PC-9 (cell line): ENCODE data around the gene CDX1. TPM values are rescaled to one million over a fixed set of nuclear protein-coding genes. Genes with fewer than 3 reads are reported as not detected.

Experiments used
- BruUV-seq: library from RNA; stranded (reverse); fragments of 400-500 nt; replicated peaks from 2 replicates; lab custom pipeline; 2021; lab: Mats Ljungman, UMichigan
- CTCF ChIA-PET: fragments of 300-600 bp; sonication (Branson Sonifier 250); formaldehyde crosslinking; loops from one replicate; lab custom pipeline; 2022; ENCODE audit warnings: antibody characterized with exemption; lab: Charles Lee
- POLR2A ChIA-PET: fragments of 300-600 bp; sonication (Branson Sonifier 250); formaldehyde crosslinking; loops from one replicate; lab custom pipeline; 2022; ENCODE audit warnings: antibody characterized with exemption; ENCODE audit not compliant: unreplicated experiment; lab: Charles Lee
- DNase-seq, 2 experiments: peaks; one replicate each; pipeline versions ENCODE4 v3.0.0 to v3.0.0-alpha.2; 2015 to 2022; ENCODE audit warnings: mixed read lengths in 1 of 2
- H2AFZ ChIP-seq: fragments of 200-600 bp; sonication (generic); 2 replicates; pipeline ENCODE4 v1.8.1; 2017; ENCODE audit warnings: antibody characterized with exemption
- H3F3A ChIP-seq: fragments of 200-600 bp; sonication (generic); 2 replicates; pipeline ENCODE4 v1.8.1; 2017; ENCODE audit warnings: antibody characterized with exemption, mild to moderate bottlenecking, low read depth; ENCODE audit not compliant: insufficient read depth
- H3K27ac ChIP-seq: fragments of 200-600 bp; sonication (generic); 2 replicates; pipeline ENCODE4 v1.6.1; 2016; ENCODE audit warnings: mixed run types
- H3K27me3 ChIP-seq: fragments of 200-600 bp; sonication (generic); 2 replicates; pipeline ENCODE4 v1.6.1; 2016; ENCODE audit warnings: low read depth, mixed run types; ENCODE audit not compliant: insufficient read depth
- H3K36me3 ChIP-seq: fragments of 200-600 bp; sonication (generic); 2 replicates; pipeline ENCODE4 v1.6.1; 2016; ENCODE audit warnings: low read depth, mixed run types
- H3K4me1 ChIP-seq: fragments of 200-600 bp; sonication (generic); replicated peaks from 2 replicates; pipeline ENCODE4 v1.6.1; 2016; ENCODE audit warnings: mixed run types; ENCODE audit not compliant: insufficient read depth
- H3K4me2 ChIP-seq: fragments of 200-600 bp; sonication (generic); 2 replicates; pipeline ENCODE4 v1.6.1; 2017; ENCODE audit warnings: mixed run types
- H3K4me3 ChIP-seq: fragments of 200-600 bp; sonication (generic); 2 replicates; pipeline ENCODE4 v1.6.1; 2016; ENCODE audit warnings: mixed run types
- H3K79me2 ChIP-seq: fragments of 200-600 bp; sonication (generic); 2 replicates; pipeline ENCODE4 v1.6.1; 2017; ENCODE audit warnings: low read depth, mixed run types
- H3K9me2 ChIP-seq: fragments of 200-600 bp; sonication (generic); 2 replicates; pipeline ENCODE4 v1.8.1; 2017; ENCODE audit warnings: mild to moderate bottlenecking; ENCODE audit not compliant: insufficient read depth
- H3K9me3 ChIP-seq: fragments of 200-600 bp; sonication (generic); 2 replicates; pipeline ENCODE4 v1.8.1; 2016; ENCODE audit warnings: low read depth; ENCODE audit not compliant: insufficient read depth
- H4K20me1 ChIP-seq: fragments of 200-600 bp; sonication (generic); 2 replicates; pipeline ENCODE4 v1.8.1; 2017; ENCODE audit not compliant: insufficient read depth
- CTCF ChIP-seq: fragments of 200-600 bp; sonication (generic); conservative IDR thresholded peaks from 2 replicates; pipeline ENCODE4 v1.6.1; 2017; ENCODE audit warnings: mixed run types, antibody characterized with exemption, mild to moderate bottlenecking, moderate library complexity
- EZH2 ChIP-seq: fragments of 200-600 bp; sonication (generic); IDR thresholded peaks from 2 replicates; pipeline ENCODE4 v1.8.0; 2017; ENCODE audit warnings: antibody characterized with exemption, low read depth
- intact Hi-C: fragments of 100-400 bp; cut with micrococcal nuclease; formaldehyde crosslinking; loops from one replicate; pipeline ENCODE4 v1.10.0; 2022; ENCODE audit not compliant: unreplicated experiment
- total RNA-seq: library from RNA; stranded (reverse); gene quantifications from 2 replicates; pipeline ENCODE4 v1.2.3, GENCODE V29; 2021

The CDX1 gene
- total RNA-seq, 1 experiment from 2014 or later = not detected

DNA sequence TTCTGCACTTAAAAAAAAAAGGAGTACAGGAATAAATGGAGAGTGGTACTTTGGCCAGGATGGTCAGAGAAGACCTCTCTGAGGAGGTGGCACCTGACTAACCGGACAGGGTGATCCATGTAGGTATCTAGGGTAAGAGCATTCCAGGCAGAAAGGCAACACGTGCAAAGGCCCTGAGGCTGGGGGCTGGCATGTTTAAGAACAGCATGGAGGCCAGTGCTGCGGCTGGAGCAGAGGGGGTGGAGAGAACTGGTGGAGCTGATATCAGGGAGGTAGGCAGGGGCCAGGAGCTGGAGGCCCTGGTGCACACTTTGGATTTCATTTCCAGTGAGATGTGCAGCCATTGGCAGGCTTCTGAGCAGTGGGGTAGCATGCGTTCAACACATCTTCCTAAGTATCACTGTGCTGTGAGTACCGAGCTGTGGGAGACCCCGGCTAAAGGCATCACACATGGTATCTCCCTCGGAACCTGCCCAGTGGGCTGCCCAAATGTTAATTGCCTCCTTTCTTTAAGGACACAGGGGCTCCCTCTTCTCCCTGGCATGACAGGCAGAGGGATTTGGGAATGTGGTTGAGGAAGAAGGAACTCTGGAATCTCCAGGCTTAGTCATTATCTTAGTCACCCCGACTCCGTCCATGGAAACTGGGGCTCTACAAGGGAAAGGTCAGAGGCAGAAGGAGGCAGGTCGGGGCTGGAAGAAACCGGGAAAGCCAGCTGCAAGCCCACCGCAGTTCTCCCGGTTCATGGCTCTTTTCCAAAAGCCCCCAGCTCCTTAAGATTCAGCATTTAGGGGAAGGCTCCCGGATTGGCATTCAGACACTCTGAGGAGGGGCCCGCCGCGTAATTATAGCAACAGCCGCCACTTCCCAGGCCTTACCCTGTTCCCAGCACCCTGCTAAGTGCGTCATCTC, 41.9 kb downstream of the CDX1 start:
- peak overlapping the region; percentile 29; the same call in 1 of the 2 replicates for H3K4me3 ChIP-seq
- peak overlapping the region; percentile 50 for H3K27ac ChIP-seq
- H3K27me3 ChIP-seq = no peaks in the 10 kb centered on the region
- ChIA-PET POLR2A (interaction anchor here (0.6 kb wide), 2 partner anchors 493 to 646 kb away, joined by 8 to 13 read pairs; partner anchors contain the start of gene RBM22), CTCF (interaction anchor here (0.7 kb wide), 2 partner anchors 45 to 589 kb away, joined by 3 to 4 read pairs; no protein-coding TSS in a partner anchor)
- peaks cover 22% of the 10 kb centered on the region for H3K4me1 ChIP-seq
- TF ChIP-seq EZH2 (no peak), CTCF (no peak)
- H3K9me3 ChIP-seq = no peaks in the 10 kb centered on the region
- H3K9me2 ChIP-seq = no peaks in the 10 kb centered on the region
- peak overlapping the region; percentile 84 for H2AFZ ChIP-seq
- BruUV-seq = TSS peak; percentile 6
- H3K36me3 ChIP-seq = no peaks in the 10 kb centered on the region
- DNase-seq = peak in 1 of 2 experiments; percentile 48
- intact Hi-C loops = loop anchor here (2.0 kb wide), 2 partner anchors 48 to 208 kb away; partner anchors contain the start of genes HMGXB3 and TIGD6
- peak overlapping the region; percentile 74 for H3K4me2 ChIP-seq
- no peaks in the 10 kb centered on the region for H4K20me1 ChIP-seq
- peaks cover 22% of the 10 kb centered on the region; the same call in 1 of the 2 replicates for H3F3A ChIP-seq
- H3K79me2 ChIP-seq = no peaks in the 10 kb centered on the region

- Histone ChIP-seq H3K27me3 (no peaks in the 10 kb centered on the region), H3K27ac (peak overlapping the region; percentile 50), H3K4me2 (peak overlapping the region; percentile 74), H3K79me2 (no peaks in the 10 kb centered on the region), H3K4me3 (peak overlapping the region; percentile 29; the same call in 1 of the 2 replicates), H2AFZ (peak overlapping the region; percentile 84), H3K36me3 (no peaks in the 10 kb centered on the region), H4K20me1 (no peaks in the 10 kb centered on the region), H3F3A (peaks cover 22% of the 10 kb centered on the region; the same call in 1 of the 2 replicates), H3K9me2 (no peaks in the 10 kb centered on the region), H3K4me1 (peaks cover 22% of the 10 kb centered on the region), H3K9me3 (no peaks in the 10 kb centered on the region)
- ChIA-PET CTCF (interaction anchor here (0.5 to 0.7 kb wide), 3 partner anchors 46 to 146 kb away, joined by 3 to 4 read pairs (median 3); no protein-coding TSS in a partner anchor), POLR2A (no interaction called here)
- BruUV-seq = no TSS peak
- peak; percentile 83 to 84 for DNase-seq
- intact Hi-C loops = loop anchor here (2.0 kb wide), 2 partner anchors 48 to 208 kb away; partner anchors contain the start of genes HMGXB3 and TIGD6
- TF ChIP-seq EZH2 = no peak
- no peak for TF ChIP-seq CTCF
Observed at GRCh38 chr5:150209099-150209635, 42.6 kb downstream of the CDX1 start.

DNA sequence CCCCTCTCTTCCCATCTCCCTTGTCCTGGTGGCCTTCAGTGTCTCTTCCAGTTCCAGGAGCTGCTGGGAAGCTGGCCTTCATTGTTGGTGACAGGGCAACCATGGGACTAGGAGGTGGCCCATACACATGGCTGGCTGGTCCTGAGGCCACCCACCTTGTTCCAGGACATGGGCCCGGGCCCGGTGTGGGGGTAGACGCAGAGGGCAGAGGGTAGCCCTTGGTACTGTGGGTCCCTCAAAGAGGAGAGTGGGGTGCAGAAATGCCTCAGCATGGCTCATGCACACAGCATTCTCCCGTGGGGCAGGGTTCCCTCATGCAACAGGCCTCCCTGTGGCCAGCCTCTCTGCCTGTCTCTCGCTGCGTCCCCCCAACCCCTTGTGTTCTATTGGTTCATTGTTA, 44.1 kb downstream of the CDX1 start:
- Histone ChIP-seq H3K27me3 (no peaks in the 10 kb centered on the region), H3K36me3 (no peaks in the 10 kb centered on the region), H3K9me2 (no peaks in the 10 kb centered on the region), H3K4me3 (no peak overlapping the region), H3K4me1 (peaks cover 22% of the 10 kb centered on the region), H3K9me3 (no peaks in the 10 kb centered on the region), H4K20me1 (no peaks in the 10 kb centered on the region), H3K4me2 (no peak overlapping the region), H3K79me2 (no peaks in the 10 kb centered on the region), H3K27ac (no peak overlapping the region), H2AFZ (no peak overlapping the region), H3F3A (peaks cover 22% of the 10 kb centered on the region; the same call in 1 of the 2 replicates)
- no TSS peak for BruUV-seq
- TF ChIP-seq CTCF = no peak
- TF ChIP-seq EZH2 = no peak
- CTCF ChIA-PET = interaction anchor here (0.7 kb wide), 1 partner anchor 42 kb away, joined by 3 read pairs; no protein-coding TSS in a partner anchor
- intact Hi-C loops = loop anchor here (10.0 kb wide), 1 partner anchor 166 kb away; no protein-coding TSS in a partner anchor
- no peak for DNase-seq
- POLR2A ChIA-PET = interaction anchor here (0.6 kb wide), 1 partner anchor 44 kb away, joined by 4 read pairs; no protein-coding TSS in a partner anchor
